AG04450 (cell line): ENCODE results near the gene PHOSPHO1. TPM values are rescaled to one million over a fixed set of nuclear protein-coding genes. Genes with fewer than 3 reads are reported as not detected.
A peak's percentile ranks its signal among the peaks of the same experiment; 100 is the strongest.

Source experiments
- CTCF ChIA-PET: fragments of 300-600, 350-600 bp; formaldehyde crosslinking; extraction: SDS; loops from one replicate; lab custom pipeline; 2022; ENCODE audit warnings: antibody characterized with exemption, inconsistent platforms; lab: Charles Lee
- POLR2A ChIA-PET: fragments of 350-600 bp; formaldehyde crosslinking; extraction: SDS; loops from one replicate; lab custom pipeline; 2021; ENCODE audit warnings: antibody characterized with exemption, inconsistent platforms; lab: Yijun Ruan, JAX
- DNase-seq: peaks from one replicate; pipeline ENCODE4 v3.0.0-alpha.2; 2011; ENCODE audit warnings: low read depth, low spot score
- H3K27ac ChIP-seq: one replicate; pipeline ENCODE4 v1.5.1; 2012; ENCODE audit warnings: low read depth, low read length, control low read depth
- H3K27me3 ChIP-seq: one replicate; pipeline ENCODE4 v1.6.0; 2012; ENCODE audit warnings: low read length; ENCODE audit not compliant: control insufficient read depth, insufficient read depth
- H3K4me3 ChIP-seq: 2 replicates; pipeline ENCODE4 v1.5.1; 2011; ENCODE audit warnings: mild to moderate bottlenecking, low read depth, low read length, control low read depth
- H3K9me3 ChIP-seq: 2 replicates; pipeline ENCODE4 v1.5.1; 2012; ENCODE audit warnings: low read length; ENCODE audit not compliant: control insufficient read depth, insufficient read depth
- CTCF ChIP-seq: IDR thresholded peaks from 2 replicates; pipeline ENCODE4 v1.5.1; 2011; ENCODE audit warnings: low read depth, low read length, control low read depth, inconsistent platforms
- polyA plus RNA-seq: library from polyadenylated mRNA; depleted of rRNA; stranded (reverse); fragments of >200 nt; gene quantifications from 2 replicates; pipeline ENCODE4 v1.2.3, GENCODE V29; 2011

Gene PHOSPHO1
- polyA plus RNA-seq, 1 experiment: 0.05 TPM

- TF ChIP-seq CTCF: no peak
- H3K9me3 ChIP-seq: no peaks in the 10 kb centered on the region
- DNase-seq: no peak
- H3K27me3 ChIP-seq: peaks cover 13% of the 10 kb centered on the region
- POLR2A ChIA-PET: no interaction called here
- no peak overlapping the region for H3K4me3 ChIP-seq
- H3K27ac ChIP-seq: no peak overlapping the region
- CTCF ChIA-PET: interaction anchor here (0.6 kb wide), 1 partner anchor 43 kb away, joined by 3 read pairs; no protein-coding TSS in a partner anchor
These were observed 5.3 kb upstream of the PHOSPHO1 start for GRCh38 chr17:49235896-49236295.

GRCh38 chr17:49234509-49235080 lies 4.0 kb upstream of the PHOSPHO1 start:
- ChIA-PET POLR2A (no interaction called here), CTCF (interaction anchor here (0.5 kb wide), 1 partner anchor 236 kb away, joined by 5 read pairs; no protein-coding TSS in a partner anchor)
- no peak overlapping the region for H3K4me3 ChIP-seq
- no peak for DNase-seq
- H3K27me3 ChIP-seq: peaks cover 13% of the 10 kb centered on the region
- TF ChIP-seq CTCF: no peak
- H3K27ac ChIP-seq: no peak overlapping the region
- H3K9me3 ChIP-seq: no peaks in the 10 kb centered on the region; the same call in 1 of the 2 replicates

GRCh38 chr17:49231563-49231894 lies 942 bp upstream of the PHOSPHO1 start:
- POLR2A ChIA-PET: no interaction called here

GRCh38 chr17:49229805-49230600 lies 584 bp downstream of the PHOSPHO1 start:
- TF ChIP-seq CTCF: no peak
- ChIA-PET CTCF (interaction anchor here (0.5 to 5.5 kb wide), 4 partner anchors 11 to 154 kb away, joined by 4 to 42 read pairs (median 10); no protein-coding TSS in a partner anchor), POLR2A (no interaction called here)
- H3K9me3 ChIP-seq: no peaks in the 10 kb centered on the region; the same call in 1 of the 2 replicates
- H3K27ac ChIP-seq: no peak overlapping the region
- DNase-seq: no peak
- H3K4me3 ChIP-seq: peak overlapping the region; percentile 68
- H3K27me3 ChIP-seq: peaks cover 33% of the 10 kb centered on the region

More at GRCh38 chr17:49231563-49231894, 942 bp upstream of the PHOSPHO1 start:
- no peak for TF ChIP-seq CTCF
- CTCF ChIA-PET: interaction anchor here (0.6 to 1.4 kb wide), 2 partner anchors 60 to 92 kb away, joined by 3 to 4 read pairs; no protein-coding TSS in a partner anchor
- no peak overlapping the region for H3K27ac ChIP-seq
- H3K9me3 ChIP-seq: no peaks in the 10 kb centered on the region; the same call in 1 of the 2 replicates
- no peak for DNase-seq
- H3K4me3 ChIP-seq: no peak overlapping the region
- peaks cover 21% of the 10 kb centered on the region for H3K27me3 ChIP-seq
